ENCODE measurements around the gene ANKRD49.
A peak's percentile ranks its signal among the peaks of the same experiment; 100 is the strongest.

Gene ANKRD49

GRCh38 chr11:94511932-94512781 lies 18.4 kb downstream of the ANKRD49 start, which contains the start of gene C11orf97:
TSS of gene C11orf97 (plus strand) at chr11:94512461. CDS start at chr11:94512529, 68 bp downstream.
- peak; percentile 61 for DNase-seq

- no peak for DNase-seq
These were observed 19.3 kb downstream of the ANKRD49 start for GRCh38 chr11:94513091-94513490.

- no peak for DNase-seq
These were observed 21.6 kb downstream of the ANKRD49 start for GRCh38 chr11:94515398-94515797.

- DNase-seq: no peak
These were observed 22.9 kb downstream of the ANKRD49 start for GRCh38 chr11:94516725-94517124.

GRCh38 chr11:94518300-94518699 lies 24.5 kb downstream of the ANKRD49 start:
- DNase-seq: no peak

- DNase-seq: peak; percentile 47
These were observed 25.8 kb downstream of the ANKRD49 start for GRCh38 chr11:94519478-94520084.

- DNase-seq: no peak
These were observed 27.9 kb downstream of the ANKRD49 start for GRCh38 chr11:94521684-94522083.

- no peak for DNase-seq
These were observed 30.6 kb downstream of the ANKRD49 start for GRCh38 chr11:94524341-94524740.

- DNase-seq: no peak
These were observed 32.0 kb downstream of the ANKRD49 start for GRCh38 chr11:94525546-94526324.

GRCh38 chr11:94526645-94527438 lies 33.1 kb downstream of the ANKRD49 start:
- DNase-seq: no peak

GRCh38 chr11:94528551-94528950 lies 34.8 kb downstream of the ANKRD49 start:
- no peak for DNase-seq

- DNase-seq: no peak
These were observed 38.4 kb downstream of the ANKRD49 start for GRCh38 chr11:94532211-94532610.

GRCh38 chr11:94533206-94533605 lies 39.4 kb downstream of the ANKRD49 start:
- DNase-seq: no peak

GRCh38 chr11:94533696-94534630 lies 40.2 kb downstream of the ANKRD49 start:
- no peak for DNase-seq

- DNase-seq: no peak
These were observed 42.6 kb downstream of the ANKRD49 start for GRCh38 chr11:94536386-94536785.

GRCh38 chr11:94537031-94537600 lies 43.3 kb downstream of the ANKRD49 start:
- no peak for DNase-seq

GRCh38 chr11:94539420-94539819 lies 45.6 kb downstream of the ANKRD49 start:
- DNase-seq: no peak

- peak; percentile 66 for DNase-seq
These were observed 50.2 kb downstream of the ANKRD49 start, which contains the start of gene FUT4 for GRCh38 chr11:94543695-94544645. TSS of gene FUT4 (plus strand) at chr11:94543921. CDS start at chr11:94544134, 213 bp downstream.

- DNase-seq: no peak
These were observed 51.0 kb downstream of the ANKRD49 start for GRCh38 chr11:94544646-94545263.
